Cardiac muscle cell (in vitro differentiated cells and primary cell): ENCODE data around the gene ATP8B4. TPM values are rescaled to one million over a fixed set of nuclear protein-coding genes. Genes with fewer than 3 reads are reported as not detected.

Experiments used
- DNase-seq, 2 donors: peaks; one replicate each; pipeline versions ENCODE4 v3.0.0 to v3.0.0-alpha.2; 2010 to 2017; ENCODE audit warnings: low read depth in 1 of 2, low spot score in 1 of 2
- H3K27ac ChIP-seq: fragments of 200-600 bp; sonication (generic); 2 replicates; pipeline ENCODE4 v1.5.1; 2016
- H3K27me3 ChIP-seq: fragments of 200-600 bp; sonication (generic); 2 replicates; pipeline ENCODE4 v1.6.0; 2016; ENCODE audit warnings: control low read depth
- H3K36me3 ChIP-seq: fragments of 200-600 bp; sonication (generic); 2 replicates; pipeline ENCODE4 v1.5.1; 2016; ENCODE audit warnings: control low read depth
- H3K4me1 ChIP-seq: fragments of 200-600 bp; sonication (generic); 2 replicates; pipeline ENCODE4 v1.8.1; 2017; ENCODE audit warnings: low read depth, mild to moderate bottlenecking, mixed run types
- H3K4me3 ChIP-seq: fragments of 200-600 bp; sonication (generic); 2 replicates; pipeline ENCODE4 v1.5.1; 2016; ENCODE audit warnings: mild to moderate bottlenecking
- H3K9me3 ChIP-seq: fragments of 200-600 bp; sonication (generic); 2 replicates; pipeline ENCODE4 v1.5.1; 2017; ENCODE audit warnings: low read depth, mild to moderate bottlenecking, control low read depth
- polyA plus RNA-seq: library from polyadenylated mRNA; unstranded; fragments of >200 nt; fragmentation: Nextera tagmentation; extraction: Ambion mirVana; gene quantifications from 2 replicates; pipeline ENCODE4 v1.2.1, GENCODE V29; 2016
- total RNA-seq: library from RNA; depleted of rRNA; stranded (reverse); fragments of >200 nt; gene quantifications from 2 replicates; pipeline ENCODE4 v1.2.3, GENCODE V29; 2016
- TF ChIP-seq, protein P1 (sequence below): IDR thresholded peaks from 2 replicates; pipeline ENCODE4 v1.5.1; 2012; ENCODE audit warnings: low read depth, mild to moderate bottlenecking, low read length

The ATP8B4 gene
- total and polyA plus RNA-seq, 2 experiments from 2014 or later = 0.09 to 0.12 TPM

DNA sequence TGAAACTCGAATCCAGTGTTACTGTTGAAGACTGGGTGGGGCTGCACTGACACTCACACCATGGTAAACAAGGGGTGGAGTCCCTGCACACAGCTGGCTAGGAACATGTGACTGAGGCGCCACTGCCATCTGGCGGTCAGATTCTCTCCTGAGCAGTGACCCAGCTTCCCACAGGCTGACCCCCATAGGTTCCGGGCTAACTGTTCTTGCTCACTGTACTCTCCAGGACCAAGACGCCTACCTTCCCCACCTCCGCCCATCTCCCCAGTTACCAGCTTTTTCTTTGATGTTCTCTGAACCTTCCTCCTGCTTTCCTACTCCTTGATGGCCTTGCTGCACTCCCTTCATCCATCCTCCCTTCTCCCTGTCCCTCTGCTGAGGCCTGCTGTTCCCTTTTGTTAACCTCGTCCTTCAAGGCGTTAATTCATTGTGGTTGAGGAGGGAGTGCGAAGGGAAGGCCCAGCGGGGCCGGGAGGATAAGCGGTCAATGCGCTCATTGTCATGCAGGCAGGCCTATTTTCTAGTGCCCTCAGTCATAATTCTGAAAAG is 115.2 kb downstream of the ATP8B4 start:
- DNase-seq = peak; percentile 87 to 96
- H3K4me3 ChIP-seq = no peak overlapping the region

DNA sequence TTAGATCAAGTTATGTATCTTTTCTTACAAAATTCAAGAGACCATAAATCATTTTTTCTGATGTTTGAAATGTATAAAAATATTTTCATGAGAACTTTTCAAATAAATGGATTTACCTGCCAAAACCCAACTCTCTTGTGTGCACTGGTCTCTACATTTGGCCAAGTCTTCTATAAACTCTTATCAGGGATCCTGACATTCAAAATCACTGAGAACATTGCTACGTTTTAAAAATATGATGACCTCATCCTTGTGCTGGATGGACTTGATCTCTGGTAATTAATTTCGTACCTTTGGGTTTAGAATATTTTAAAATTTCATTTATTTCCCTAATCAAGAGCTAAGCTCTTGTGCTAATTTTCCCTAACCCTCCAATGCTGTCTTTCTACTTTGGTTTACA is 127.4 kb downstream of the ATP8B4 start:
- DNase-seq = no peak
- no peak overlapping the region for H3K27ac ChIP-seq
- TF ChIP-seq, protein P1, sequence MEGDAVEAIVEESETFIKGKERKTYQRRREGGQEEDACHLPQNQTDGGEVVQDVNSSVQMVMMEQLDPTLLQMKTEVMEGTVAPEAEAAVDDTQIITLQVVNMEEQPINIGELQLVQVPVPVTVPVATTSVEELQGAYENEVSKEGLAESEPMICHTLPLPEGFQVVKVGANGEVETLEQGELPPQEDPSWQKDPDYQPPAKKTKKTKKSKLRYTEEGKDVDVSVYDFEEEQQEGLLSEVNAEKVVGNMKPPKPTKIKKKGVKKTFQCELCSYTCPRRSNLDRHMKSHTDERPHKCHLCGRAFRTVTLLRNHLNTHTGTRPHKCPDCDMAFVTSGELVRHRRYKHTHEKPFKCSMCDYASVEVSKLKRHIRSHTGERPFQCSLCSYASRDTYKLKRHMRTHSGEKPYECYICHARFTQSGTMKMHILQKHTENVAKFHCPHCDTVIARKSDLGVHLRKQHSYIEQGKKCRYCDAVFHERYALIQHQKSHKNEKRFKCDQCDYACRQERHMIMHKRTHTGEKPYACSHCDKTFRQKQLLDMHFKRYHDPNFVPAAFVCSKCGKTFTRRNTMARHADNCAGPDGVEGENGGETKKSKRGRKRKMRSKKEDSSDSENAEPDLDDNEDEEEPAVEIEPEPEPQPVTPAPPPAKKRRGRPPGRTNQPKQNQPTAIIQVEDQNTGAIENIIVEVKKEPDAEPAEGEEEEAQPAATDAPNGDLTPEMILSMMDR = no peak
- no peaks in the 10 kb centered on the region for H3K9me3 ChIP-seq
- H3K4me1 ChIP-seq = peaks cover 10% of the 10 kb centered on the region
- no peaks in the 10 kb centered on the region for H3K36me3 ChIP-seq
- H3K4me3 ChIP-seq = no peak overlapping the region
- H3K27me3 ChIP-seq = no peaks in the 10 kb centered on the region

More for the DNA sequence above, 115.2 kb downstream of the ATP8B4 start:
- Histone ChIP-seq H3K27me3 (peaks cover 21% of the 10 kb centered on the region), H3K27ac (no peak overlapping the region), H3K4me1 (no peaks in the 10 kb centered on the region), H3K9me3 (no peaks in the 10 kb centered on the region), H3K36me3 (no peaks in the 10 kb centered on the region)
- TF ChIP-seq, protein P1 = peak; percentile 83

DNA sequence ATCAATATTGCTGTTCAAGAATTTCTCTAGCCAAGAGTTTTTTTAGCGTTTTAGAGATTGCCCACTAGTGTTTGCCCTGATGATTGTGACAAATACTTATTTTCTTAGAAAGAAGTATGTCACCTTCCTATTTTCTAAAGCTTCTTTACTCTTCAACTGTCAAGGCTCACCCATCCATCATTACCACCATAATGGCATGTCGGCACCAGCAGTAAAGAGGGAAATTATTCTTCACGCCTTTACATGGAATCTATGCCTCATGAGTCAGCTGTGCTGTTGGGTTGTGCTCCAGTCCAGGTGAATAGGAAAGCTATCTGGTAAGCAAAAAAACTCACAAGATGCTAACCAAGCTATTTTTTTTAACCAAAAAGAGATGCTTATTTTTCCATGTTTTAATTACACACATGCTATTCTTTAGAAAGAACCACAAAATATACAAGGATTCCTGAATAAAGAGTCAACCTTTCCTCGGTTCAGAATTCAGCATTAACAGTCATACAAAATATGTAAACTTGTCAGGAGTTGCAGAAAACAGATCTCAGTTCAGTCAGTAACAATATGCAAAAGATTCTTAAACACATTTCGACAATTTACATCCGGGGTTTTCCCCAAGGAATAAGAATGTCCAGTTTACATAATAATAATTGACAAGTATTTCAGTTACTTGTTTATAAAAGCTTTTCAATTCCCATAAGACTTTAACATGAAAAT is 128.0 kb downstream of the ATP8B4 start:
- H3K4me1 ChIP-seq = peaks cover 10% of the 10 kb centered on the region
- no peak overlapping the region for H3K4me3 ChIP-seq
- H3K27me3 ChIP-seq = no peaks in the 10 kb centered on the region
- peak in 1 of 2 donors; percentile 29 for DNase-seq
- H3K9me3 ChIP-seq = no peaks in the 10 kb centered on the region
- no peaks in the 10 kb centered on the region for H3K36me3 ChIP-seq
- TF ChIP-seq, protein P1 = no peak
- no peak overlapping the region for H3K27ac ChIP-seq

DNA sequence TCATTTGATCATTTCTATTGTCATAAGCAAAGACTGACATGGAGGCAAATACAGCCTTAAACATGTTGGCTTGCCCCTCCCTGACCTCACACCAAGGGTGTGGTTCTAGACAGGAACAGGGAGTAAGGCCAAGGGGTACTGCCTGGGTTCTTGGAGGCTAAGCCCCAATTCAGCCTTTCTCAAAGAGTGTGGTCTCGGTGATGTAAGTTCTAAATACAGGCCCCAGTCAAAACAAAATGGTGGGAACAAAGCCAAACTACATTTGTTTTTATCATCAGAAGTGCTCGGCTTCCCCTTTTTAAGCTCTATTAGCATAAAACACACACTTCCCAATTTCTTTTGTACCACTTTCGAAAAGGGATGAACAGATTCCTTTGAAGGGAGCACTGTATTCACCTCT is 129.5 kb downstream of the ATP8B4 start:
- Histone ChIP-seq H3K4me1 (peaks cover 10% of the 10 kb centered on the region), H3K27ac (no peak overlapping the region), H3K27me3 (no peaks in the 10 kb centered on the region), H3K9me3 (no peaks in the 10 kb centered on the region), H3K36me3 (no peaks in the 10 kb centered on the region), H3K4me3 (no peak overlapping the region)
- TF ChIP-seq, protein P1 = no peak
- DNase-seq = no peak

DNA sequence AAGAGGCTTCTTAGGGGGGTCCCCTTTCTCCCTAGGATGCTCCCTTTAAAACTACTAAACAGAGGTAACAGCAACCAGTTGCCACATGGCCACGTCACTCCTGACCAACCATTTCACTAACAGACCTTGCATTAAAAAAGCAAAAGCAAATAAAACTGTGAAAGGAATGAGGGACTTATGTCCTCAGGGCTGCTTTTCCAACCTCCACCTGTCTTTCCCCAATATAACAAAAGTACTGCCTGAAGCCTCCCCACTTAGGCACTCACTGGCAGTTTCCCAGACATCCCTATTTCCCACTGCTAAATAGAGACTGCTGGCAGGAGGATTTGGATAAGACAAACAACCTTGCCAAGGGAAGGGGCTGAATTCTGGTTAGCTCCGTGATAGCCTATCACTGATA is 130.3 kb downstream of the ATP8B4 start:
- TF ChIP-seq, protein P1 = no peak
- Histone ChIP-seq H3K4me3 (no peak overlapping the region), H3K27ac (no peak overlapping the region), H3K4me1 (peaks cover 14% of the 10 kb centered on the region), H3K9me3 (no peaks in the 10 kb centered on the region), H3K36me3 (no peaks in the 10 kb centered on the region), H3K27me3 (no peaks in the 10 kb centered on the region)
- DNase-seq = no peak
